ENCODE results near the gene RFNG.

The RFNG gene

GRCh38 chr17:82051776-82052637 lies at the start of gene RFNG, which contains the start of gene GPS1:
TSS of gene RFNG (minus strand) at chr17:82051811. CDS start at chr17:82051766, 45 bp downstream.
TSS of gene GPS1 (plus strand) at chr17:82051898. CDS start at chr17:82051932, 34 bp downstream.
- peak; percentile 76 for DNase-seq

- DNase-seq, result no peak
These were observed 49.7 kb upstream of the RFNG start for GRCh38 chr17:82101301-82101715.

- DNase-seq, result no peak
These were observed 49.1 kb upstream of the RFNG start for GRCh38 chr17:82100502-82101298.

DNA sequence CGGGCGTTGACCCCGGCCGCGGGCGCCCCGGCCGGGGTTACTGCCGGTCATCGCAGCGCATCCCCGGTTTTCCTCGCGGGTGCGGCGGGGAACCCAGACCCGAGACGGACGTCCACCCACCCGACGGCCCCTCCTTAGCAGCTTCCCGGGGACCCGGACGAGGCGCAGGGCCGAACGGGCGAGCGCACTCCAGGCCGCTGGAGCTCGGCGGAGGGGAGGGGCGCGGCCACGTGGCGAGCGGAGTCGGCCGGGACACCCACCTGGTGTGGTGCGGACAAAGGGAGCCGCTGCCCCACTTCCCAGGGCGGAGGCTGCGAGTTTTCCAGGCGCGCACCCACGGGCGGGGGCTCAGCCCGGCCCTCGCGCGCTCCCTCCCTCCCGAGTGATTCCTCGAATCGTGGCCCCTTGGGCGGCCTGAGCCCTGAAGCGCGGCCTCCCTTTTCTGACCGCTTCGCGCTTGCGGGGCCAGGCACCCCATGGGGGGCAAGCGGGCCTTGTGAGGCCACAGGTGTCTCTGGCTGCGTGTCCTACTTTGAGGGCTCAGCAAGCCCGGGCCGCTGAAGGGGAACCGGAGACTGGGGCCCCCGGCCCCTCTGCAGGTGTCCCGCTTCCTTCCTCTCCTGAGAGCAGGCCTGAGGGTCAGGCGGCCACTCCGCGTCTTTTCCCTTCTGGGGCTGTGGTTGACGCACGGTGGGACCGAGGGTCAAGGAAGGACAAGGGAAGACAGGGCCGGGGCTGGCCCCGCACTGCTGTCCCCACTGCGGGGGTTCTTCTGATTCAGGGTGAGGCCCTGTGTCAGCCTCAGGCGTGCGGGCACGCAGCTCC lies 47.5 kb upstream of the RFNG start:
- DNase-seq, result no peak

DNA sequence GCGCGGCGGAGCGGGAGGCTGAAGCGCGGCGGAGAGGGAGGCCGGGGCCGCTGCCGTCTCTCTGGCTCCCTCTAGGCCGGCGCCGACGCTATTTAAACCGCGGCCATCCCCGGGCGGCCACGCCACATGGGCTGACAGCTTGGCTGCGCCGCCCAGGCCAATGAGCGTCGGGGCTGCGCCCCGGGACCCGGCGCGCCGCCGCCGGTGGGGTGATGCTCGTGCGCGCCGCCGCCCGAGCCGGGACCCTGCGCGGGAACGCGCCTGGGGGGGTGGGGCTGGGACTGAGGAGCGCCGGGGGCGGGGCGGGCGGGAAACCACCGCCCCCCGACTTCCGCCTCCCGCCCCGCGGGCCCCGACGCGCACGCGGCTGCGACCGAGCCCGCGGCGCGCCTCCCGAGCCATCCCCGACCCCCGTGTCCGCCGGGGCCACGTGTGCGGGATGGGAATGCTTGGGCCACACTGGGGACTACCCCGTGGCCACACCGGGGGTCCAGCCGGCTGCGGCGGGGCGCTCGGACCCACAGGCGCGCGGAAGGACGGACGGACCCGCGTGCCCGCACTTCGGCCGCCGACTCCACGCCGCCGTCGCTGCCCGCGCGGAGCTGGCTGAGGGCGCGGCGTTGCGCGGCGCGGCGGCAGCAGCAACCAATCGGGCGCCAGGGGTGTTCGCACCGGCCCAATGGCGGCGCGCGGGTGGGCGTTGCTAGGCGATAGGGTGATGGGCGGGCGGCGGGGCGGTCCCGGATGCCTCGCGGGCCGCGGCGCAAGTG lies 46.7 kb upstream of the RFNG start, which contains the start of gene FASN:
Gene FASN, minus strand, starts transcription at position 68 of the 770 bp plus-strand sequence. CDS start 1,791 bp downstream, outside the sequence.
- DNase-seq, result peak; percentile 87

- DNase-seq, result peak; percentile 51
These were observed 46.2 kb upstream of the RFNG start for GRCh38 chr17:82097919-82098168.

- DNase-seq, result no peak
These were observed 45.7 kb upstream of the RFNG start for GRCh38 chr17:82097184-82097918.

DNA sequence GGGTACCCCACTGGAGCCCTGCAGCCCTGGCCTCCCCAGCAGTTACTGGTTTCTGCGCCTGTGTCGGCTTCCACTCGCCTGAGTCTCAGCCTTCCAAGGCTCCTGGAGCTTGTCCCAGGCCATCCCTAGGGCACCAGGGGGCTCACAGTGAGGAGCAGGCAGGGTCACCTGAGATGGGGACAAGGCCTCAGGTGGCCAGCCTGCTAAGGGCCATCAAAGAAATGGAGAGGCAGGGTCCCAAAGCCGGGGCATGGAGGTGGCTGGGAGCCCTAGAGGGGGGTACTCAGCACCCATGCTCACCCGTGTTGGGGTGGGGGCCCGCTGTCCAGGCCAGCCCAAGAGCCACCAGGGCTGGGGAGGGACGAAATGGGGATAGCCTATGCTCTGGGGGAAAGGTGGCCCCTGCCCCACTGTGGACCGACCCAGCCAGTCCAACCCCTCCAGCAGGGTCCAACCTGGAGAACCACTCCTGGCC lies 45.1 kb upstream of the RFNG start:
- DNase-seq, result no peak

GRCh38 chr17:82095777-82096708 lies 44.4 kb upstream of the RFNG start:
- no peak for DNase-seq

- DNase-seq, result no peak
These were observed 43.5 kb upstream of the RFNG start for GRCh38 chr17:82094931-82095776.

DNA sequence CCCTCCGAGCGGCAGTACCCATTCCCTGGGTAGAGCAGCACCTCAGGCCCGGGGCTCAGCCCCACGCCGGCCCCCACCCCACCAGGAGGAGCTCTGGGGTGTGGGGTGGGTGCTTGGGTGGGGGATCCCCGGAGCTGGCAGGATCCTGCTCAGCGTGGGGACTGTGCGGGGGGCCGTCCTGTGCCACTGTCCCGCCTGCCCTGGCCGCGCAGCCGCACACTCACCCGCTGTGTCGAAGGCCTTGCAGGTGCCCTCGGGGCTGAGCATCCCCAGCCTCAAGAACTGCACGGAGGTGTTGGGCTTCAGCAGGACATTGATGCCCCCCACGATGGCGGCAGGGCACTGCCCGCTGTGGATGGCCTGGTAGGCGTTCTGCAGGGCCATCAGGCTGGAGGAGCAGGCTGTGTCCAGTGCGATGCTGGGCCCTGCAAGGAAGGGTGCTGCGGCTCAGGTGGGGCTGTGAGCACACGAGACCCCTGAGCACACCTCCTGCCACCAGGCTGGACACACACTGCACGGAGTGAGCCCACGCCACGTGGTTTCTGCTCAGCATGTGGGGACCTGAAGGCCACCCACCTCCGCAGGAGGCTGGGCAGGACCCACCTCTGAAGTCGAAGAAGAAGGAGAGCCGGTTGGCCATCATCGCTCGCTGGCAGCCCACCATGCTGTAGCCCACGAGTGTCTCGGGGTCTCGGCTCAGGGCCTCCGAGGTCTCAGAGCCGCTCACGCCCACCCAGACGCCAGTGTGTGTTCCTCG lies 41.6 kb upstream of the RFNG start:
- no peak for DNase-seq

GRCh38 chr17:82092628-82092994 lies 41.0 kb upstream of the RFNG start:
- DNase-seq, result no peak

DNA sequence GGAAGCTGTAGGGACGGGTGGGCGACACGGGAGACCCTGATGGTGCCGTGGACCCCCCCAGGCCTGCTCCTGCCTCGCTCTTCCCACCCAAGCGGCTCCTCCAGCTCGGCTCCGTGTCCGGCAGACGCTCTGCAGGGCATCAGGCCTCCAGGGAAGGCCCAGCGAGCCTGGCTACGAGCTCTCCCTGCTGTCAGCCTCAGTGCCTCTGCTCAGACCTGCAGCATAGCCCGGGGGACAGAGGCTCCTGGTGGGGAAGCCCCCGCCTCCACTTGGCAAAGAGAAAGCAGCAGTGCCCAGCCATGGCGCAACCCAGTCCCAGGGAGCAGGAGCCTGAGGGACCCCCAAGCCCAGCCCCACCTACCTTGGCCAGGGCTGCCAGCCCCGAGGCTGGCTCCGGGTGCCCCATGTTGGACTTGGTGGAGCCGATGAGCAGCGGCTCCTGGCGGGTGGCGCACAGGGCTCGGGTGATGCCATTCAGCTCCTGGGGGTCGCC lies 40.5 kb upstream of the RFNG start:
- no peak for DNase-seq

DNA sequence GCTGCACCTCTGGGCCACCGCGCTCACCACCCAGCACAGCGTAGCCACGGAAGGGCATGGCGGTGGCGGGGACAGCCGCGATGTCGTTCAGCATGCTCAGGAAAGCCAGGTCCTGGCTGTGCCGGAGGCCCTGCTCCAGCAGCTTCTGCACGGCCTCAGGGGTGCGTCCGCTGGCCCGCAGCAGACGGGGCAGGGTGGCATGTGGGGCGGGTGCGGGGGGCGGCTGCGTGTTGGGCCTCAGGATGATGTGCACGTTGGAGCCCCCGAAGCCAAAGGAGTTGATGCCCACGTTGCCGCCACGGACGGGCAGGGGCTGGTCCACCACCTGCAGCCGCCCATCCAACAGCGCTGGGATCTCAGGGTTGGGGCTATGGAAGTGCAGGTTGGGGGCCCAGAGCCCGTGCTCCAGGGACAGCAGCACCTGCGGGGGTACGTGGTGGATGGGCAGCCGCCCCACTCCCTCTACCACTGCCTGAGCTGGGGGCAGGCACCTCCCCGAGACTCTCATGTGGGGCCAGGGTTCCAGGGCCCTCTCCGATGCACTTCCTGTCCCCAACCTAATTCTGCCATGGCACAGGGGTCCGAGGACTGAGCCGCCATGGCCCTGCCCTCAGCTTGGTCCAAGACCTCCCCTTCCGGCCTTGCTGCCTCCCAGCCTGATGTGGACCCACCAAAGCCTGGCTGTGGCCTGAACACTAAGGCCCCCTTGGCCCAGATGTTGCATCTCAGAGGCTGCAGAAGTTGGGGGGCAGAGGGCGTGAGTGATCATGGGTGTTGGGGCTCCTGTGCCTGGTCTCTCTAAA lies 39.9 kb upstream of the RFNG start:
- no peak for DNase-seq

DNA sequence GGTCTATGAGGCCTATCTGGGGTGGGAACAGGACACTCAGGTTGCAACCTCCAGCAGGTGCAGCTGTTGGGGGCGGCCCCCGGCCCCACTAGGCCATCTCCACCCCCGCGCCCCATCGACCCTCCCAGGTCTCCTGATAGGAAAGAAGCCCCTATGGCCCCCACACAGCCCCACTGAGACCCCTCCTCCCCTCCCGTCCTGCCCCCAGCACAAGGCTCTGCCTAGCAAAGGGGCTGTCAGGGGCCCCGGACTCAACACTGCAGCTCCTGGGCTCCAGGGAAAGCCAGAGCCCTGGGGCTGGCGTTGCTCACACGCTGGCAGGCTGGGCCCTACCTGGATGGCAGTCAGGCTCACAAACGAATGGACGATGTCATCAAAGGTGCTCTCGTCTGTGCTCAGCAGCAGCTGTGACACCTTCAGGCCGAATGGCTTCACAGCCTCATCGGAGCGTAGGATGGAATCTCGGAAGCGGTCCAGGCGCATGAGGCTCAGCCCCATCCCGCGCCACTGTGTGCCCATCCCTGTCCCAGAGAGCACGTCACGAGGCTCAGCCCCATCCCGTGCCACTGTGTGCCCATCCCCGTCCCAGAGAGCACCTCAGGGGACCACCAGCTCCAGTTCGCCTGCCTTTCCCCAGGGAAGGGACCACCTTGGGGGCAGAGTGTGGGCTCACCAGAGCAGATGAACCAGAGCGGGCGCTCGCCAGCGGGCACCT lies 39.1 kb upstream of the RFNG start:
- DNase-seq, result no peak

DNA sequence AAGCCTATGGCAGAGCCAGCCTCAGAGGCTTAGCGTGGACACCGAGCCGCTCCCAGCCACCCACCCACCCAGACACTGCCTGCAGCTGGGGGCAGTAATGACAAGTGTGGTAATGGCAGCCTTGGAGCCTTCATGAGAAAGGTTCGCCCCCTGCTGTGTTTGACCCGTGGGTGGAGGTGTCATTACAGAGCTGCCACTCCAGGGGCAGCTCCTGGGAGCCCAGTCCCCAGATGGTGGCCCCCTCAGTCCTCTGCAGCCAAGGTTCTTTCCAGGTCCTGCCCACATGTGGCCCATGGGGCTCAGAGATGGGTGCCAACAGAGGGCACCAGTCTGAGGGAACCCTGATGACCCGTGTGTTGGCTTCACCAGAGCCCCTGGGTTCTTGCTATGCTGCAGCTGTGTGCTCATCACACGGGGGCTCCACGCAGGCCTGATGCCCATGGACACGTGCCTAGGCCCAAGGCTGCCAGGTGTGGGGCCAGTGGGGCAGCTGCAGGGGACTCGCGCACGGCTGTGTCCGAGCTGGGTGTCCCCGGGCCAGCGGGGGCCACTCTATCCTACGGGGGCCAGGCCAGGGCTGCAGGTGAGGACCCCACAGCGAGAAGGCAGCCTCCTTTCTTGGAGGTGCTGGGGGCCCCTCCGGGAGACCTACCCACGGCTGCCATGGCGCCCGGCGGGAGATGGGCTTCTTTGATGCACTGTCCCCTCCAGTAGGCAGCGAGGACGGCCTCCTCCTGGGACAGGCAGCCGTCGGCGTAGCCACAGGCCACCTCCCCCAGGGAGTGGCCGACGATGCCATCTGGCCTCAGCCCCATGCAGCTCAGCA lies 38.3 kb upstream of the RFNG start:
- DNase-seq, result no peak

Measured in activated T-cell treated with anti-CD3 and anti-CD28 coated beads for 4 hours (primary cell).